GM21717 (cell line): ENCODE data around the gene RBM10.

Experiments used
- ATAC-seq: cut with Tn5 transposase; IDR thresholded peaks from one replicate; pipeline ENCODE4 v1.9.1; 2021; ENCODE audit warnings: mild to moderate bottlenecking, moderate library complexity; ENCODE audit not compliant: unreplicated experiment

The RBM10 gene

GRCh38 chrX:47216393-47216925 is 71.4 kb downstream of the RBM10 start:
- no peak for ATAC-seq

- no peak for ATAC-seq
Observed at GRCh38 chrX:47217121-47217851, 72.3 kb downstream of the RBM10 start.

- ATAC-seq, result peak; percentile 88
Observed at GRCh38 chrX:47217852-47218279, 72.8 kb downstream of the RBM10 start.

- ATAC-seq, result peak; percentile 44
Observed at GRCh38 chrX:47218280-47218919, 73.4 kb downstream of the RBM10 start, which contains the start of gene CDK16. Gene CDK16 (plus strand): TSS chrX:47218681. CDS start chrX:47223558, 4,877 bp downstream.

GRCh38 chrX:47218920-47219815 is 74.1 kb downstream of the RBM10 start:
- peak; percentile 0 for ATAC-seq

GRCh38 chrX:47221756-47222155 is 76.7 kb downstream of the RBM10 start:
- ATAC-seq, result no peak

GRCh38 chrX:47222751-47223350 is 77.8 kb downstream of the RBM10 start:
- ATAC-seq, result no peak

GRCh38 chrX:47223476-47224250 is 78.6 kb downstream of the RBM10 start:
- ATAC-seq, result no peak

- ATAC-seq, result no peak
Observed at GRCh38 chrX:47224266-47224895, 79.4 kb downstream of the RBM10 start.

GRCh38 chrX:47224896-47225290 is 79.9 kb downstream of the RBM10 start:
- no peak for ATAC-seq

- no peak for ATAC-seq
Observed at GRCh38 chrX:47226071-47226470, 81.0 kb downstream of the RBM10 start.

- ATAC-seq, result no peak
Observed at GRCh38 chrX:47226531-47227333, 81.7 kb downstream of the RBM10 start.

GRCh38 chrX:47227334-47227583 is 82.2 kb downstream of the RBM10 start:
- no peak for ATAC-seq

- ATAC-seq, result no peak
Observed at GRCh38 chrX:47228550-47229270, 83.7 kb downstream of the RBM10 start.

GRCh38 chrX:47229427-47229826 is 84.4 kb downstream of the RBM10 start:
- ATAC-seq, result no peak

- ATAC-seq, result no peak
Observed at GRCh38 chrX:47230136-47230868, 85.3 kb downstream of the RBM10 start.

GRCh38 chrX:47231167-47231566 is 86.1 kb downstream of the RBM10 start:
- no peak for ATAC-seq
